Tibial nerve (tissue), 4 donors: ENCODE data around the gene ABCG5. TPM values are rescaled to one million over a fixed set of nuclear protein-coding genes. Genes with fewer than 3 reads are reported as not detected.
A peak's percentile ranks its signal among the peaks of the same experiment; 100 is the strongest.

Experiments
- DNase-seq, 2 donors: peaks; one replicate each; pipeline ENCODE4 v3.0.0-alpha.2; 2019; ENCODE audit warnings: low spot score in 2 of 2
- H3K27ac ChIP-seq, 4 donors: fragments of 200-600 bp; sonication (generic) in 3 of 4; one replicate each; pipeline ENCODE4 v1.5.1; 2017 to 2019; ENCODE audit warnings: mild to moderate bottlenecking in 1 of 4
- H3K27me3 ChIP-seq, 2 donors: fragments of 200-600 bp; sonication (generic) in 1 of 2; one replicate each; pipeline versions ENCODE4 v1.5.1 to v1.6.0; 2017 to 2019
- H3K36me3 ChIP-seq, 3 donors: fragments of 200-600 bp; sonication (generic); one replicate each; pipeline ENCODE4 v1.5.1; 2018 to 2019
- H3K4me1 ChIP-seq, 4 donors: fragments of 200-600 bp; sonication (generic) in 3 of 4; one replicate each; pipeline ENCODE4 v1.5.1; 2017 to 2019
- H3K4me3 ChIP-seq, 4 donors: fragments of 200-600 bp; sonication (generic) in 3 of 4; one replicate each; pipeline ENCODE4 v1.5.1; 2017 to 2019; ENCODE audit warnings: mild to moderate bottlenecking in 1 of 4, moderate library complexity in 1 of 4
- H3K9me3 ChIP-seq, 4 donors: fragments of 200-600 bp; sonication (generic) in 3 of 4; one replicate each; pipeline ENCODE4 v1.5.1; 2017 to 2019
- CTCF ChIP-seq, 5 experiments: fragments of 200-600 bp in 3 of 5; fragments of 450-650 bp in 2 of 5; sonication (generic) in 3 of 5; IDR thresholded peaks; one replicate each; pipeline ENCODE4 v1.5.1; 2016 to 2019; ENCODE audit warnings: antibody characterized with exemption in 5 of 5, mild to moderate bottlenecking in 3 of 5, moderate library complexity in 2 of 5
- EP300 ChIP-seq, 2 donors: sonication (generic); formaldehyde crosslinking; IDR thresholded peaks; one replicate each; pipeline ENCODE4 v1.6.1; 2017; ENCODE audit warnings: antibody characterized with exemption in 2 of 2, mild to moderate bottlenecking in 1 of 2
- POLR2A ChIP-seq, 2 donors: fragments of 450-650 bp; IDR thresholded peaks; one replicate each; pipeline ENCODE4 v1.6.1; 2017; ENCODE audit warnings: antibody characterized with exemption in 2 of 2, mild to moderate bottlenecking in 2 of 2, moderate library complexity in 2 of 2
- WGBS, 2 donors: methylation state at CpG; one replicate each; pipeline ENCODE4 v1.1.5; 2018; 5-methylcytosine and 5-hydroxymethylcytosine counted together
- total RNA-seq, 4 donors: library from RNA; depleted of rRNA; stranded (reverse); fragments of >200 nt; gene quantifications; one replicate each; pipeline ENCODE4 v1.1.0, GENCODE V29; 2016

The ABCG5 gene
- total RNA-seq, 4 donors from 2014 or later: not detected

GRCh38 chr2:43777306-43777926 is 61.2 kb downstream of the ABCG5 start:
- TF ChIP-seq CTCF (IDR thresholded peaks at IDR 0.05) (no peak), EP300 (IDR thresholded peaks at IDR 0.05) (no peak), POLR2A (IDR thresholded peaks at IDR 0.05) (no peak)
- Histone ChIP-seq H3K9me3 (no peaks in the 10 kb centered on the region), H3K27ac (no peak overlapping the region), H3K27me3 (no peaks in the 10 kb centered on the region), H3K4me1 (peaks cover 0 to 16% (median 3%) of the 10 kb centered on the region in 4 donors), H3K36me3 (peaks cover 0 to 33% (median 0%) of the 10 kb centered on the region in 3 donors), H3K4me3 (no peak overlapping the region)
- DNase-seq: no peak
- WGBS, 2 donors: 94% methylated on average over 8 of the region's 8 CpGs

- no peak for DNase-seq
- no peak overlapping the region for H3K4me3 ChIP-seq
- H3K27me3 ChIP-seq: no peaks in the 10 kb centered on the region
- TF ChIP-seq EP300 (IDR thresholded peaks at IDR 0.05) (no peak), POLR2A (IDR thresholded peaks at IDR 0.05) (no peak)
- 54 to 59% methylated on average over 1 of the region's 1 CpG for WGBS, 2 donors
- peaks cover 0 to 33% (median 0%) of the 10 kb centered on the region in 3 donors for H3K36me3 ChIP-seq
- no peaks in the 10 kb centered on the region for H3K9me3 ChIP-seq
- peaks cover 0 to 16% (median 3%) of the 10 kb centered on the region in 4 donors for H3K4me1 ChIP-seq
- no peak overlapping the region for H3K27ac ChIP-seq
Measured at GRCh38 chr2:43776324-43776723, 62.3 kb downstream of the ABCG5 start.

- Histone ChIP-seq H3K27me3 (no peaks in the 10 kb centered on the region), H3K27ac (peak overlapping the region; percentile 69 to 93 (median 78)), H3K9me3 (no peaks in the 10 kb centered on the region), H3K36me3 (peaks cover 0 to 22% (median 0%) of the 10 kb centered on the region in 3 donors), H3K4me3 (peak overlapping the region; percentile 53 to 82 (median 72)), H3K4me1 (peaks cover 0 to 16% (median 3%) of the 10 kb centered on the region in 4 donors)
- TF ChIP-seq EP300 (IDR thresholded peaks at IDR 0.05) (no peak), POLR2A (IDR thresholded peaks at IDR 0.05) (no peak), CTCF (IDR thresholded peaks at IDR 0.05) (no peak)
- 39 to 45% methylated on average over 7 of the region's 7 CpGs for WGBS, 2 donors
- DNase-seq: no peak
Measured at GRCh38 chr2:43774617-43775016, 64.0 kb downstream of the ABCG5 start.

- peak in 1 of 2 donors; percentile 89 for TF ChIP-seq EP300 (IDR thresholded peaks at IDR 0.05)
- no peak for TF ChIP-seq CTCF (IDR thresholded peaks at IDR 0.05)
- TF ChIP-seq POLR2A (IDR thresholded peaks at IDR 0.05): peak; percentile 27 to 55
- H3K4me3 ChIP-seq: peak within 1 kb of the TSS; percentile 53 to 82 (median 72)
- peaks cover 0 to 16% (median 3%) of the 10 kb centered on the region in 4 donors for H3K4me1 ChIP-seq
- no peaks in the 10 kb centered on the region for H3K9me3 ChIP-seq
- no peaks in the 10 kb centered on the region for H3K27me3 ChIP-seq
- H3K36me3 ChIP-seq: peaks cover 0 to 16% (median 0%) of the 10 kb centered on the region in 3 donors
- WGBS, 2 donors: 1% methylated on average over 31 of the region's 31 CpGs
- DNase-seq: peak; percentile 82 to 87
- peak within 1 kb of the TSS; percentile 69 to 93 (median 78) for H3K27ac ChIP-seq
Measured at GRCh38 chr2:43773876-43774613, 64.6 kb downstream of the ABCG5 start, which contains the start of gene DYNC2LI1. Gene DYNC2LI1 (plus strand): TSS chr2:43774039. CDS start chr2:43774139, 100 bp downstream.

GRCh38 chr2:43766006-43766405 is 72.6 kb downstream of the ABCG5 start:
- DNase-seq: no peak
- peaks cover 0 to 17% (median 0%) of the 10 kb centered on the region in 3 donors for H3K36me3 ChIP-seq
- no peaks in the 10 kb centered on the region for H3K4me1 ChIP-seq
- TF ChIP-seq EP300 (IDR thresholded peaks at IDR 0.05) (no peak), POLR2A (IDR thresholded peaks at IDR 0.05) (no peak), CTCF (IDR thresholded peaks at IDR 0.05) (no peak)
- WGBS, 2 donors: 95 to 96% methylated on average over 4 of the region's 4 CpGs
- no peaks in the 10 kb centered on the region for H3K9me3 ChIP-seq
- H3K27ac ChIP-seq: no peak overlapping the region
- no peak overlapping the region for H3K4me3 ChIP-seq
- H3K27me3 ChIP-seq: no peaks in the 10 kb centered on the region
